H1 (cell line): ENCODE results near the gene GOLIM4. TPM values are rescaled to one million over a fixed set of nuclear protein-coding genes. Genes with fewer than 3 reads are reported as not detected.

Experiments
- CTCF ChIA-PET: fragments of 300-600 bp; sonication (Branson Sonifier 250); formaldehyde crosslinking; loops from one replicate; lab custom pipeline; 2021; ENCODE audit not compliant: partially characterized antibody; lab: Charles Lee
- POLR2A ChIA-PET: fragments of 300-600 bp; sonication (Branson Sonifier 250); formaldehyde crosslinking; loops from one replicate; lab custom pipeline; 2021; ENCODE audit warnings: inconsistent platforms; ENCODE audit not compliant: partially characterized antibody; lab: Charles Lee
- DNase-seq, 2 experiments: peaks; one replicate each; pipeline versions ENCODE4 v3.0.0 to v3.0.0-alpha.2; 2010 to 2022; ENCODE audit warnings: low spot score in 2 of 2, low read depth in 1 of 2, mixed read lengths in 1 of 2
- FAIRE-seq: peaks from 2 replicates; lab custom pipeline; 2011; peaks lifted over from hg19 to GRCh38; lab: Jason Lieb, UNC
- H2AFZ ChIP-seq: 2 replicates; pipeline ENCODE4 v1.8.1; 2012; ENCODE audit warnings: low read length, inconsistent platforms
- H2AK5ac ChIP-seq: 2 replicates; pipeline ENCODE4 v1.6.1; 2013; ENCODE audit warnings: low read depth, low read length
- H2BK120ac ChIP-seq: replicated peaks from 2 replicates; pipeline ENCODE3; 2013; ENCODE audit warnings: low read depth, low read length, inconsistent platforms
- H2BK12ac ChIP-seq: 2 replicates; pipeline ENCODE4 v1.6.1; 2013; ENCODE audit warnings: low read depth, low read length
- H2BK15ac ChIP-seq: 2 replicates; pipeline ENCODE4 v1.6.1; 2013; ENCODE audit warnings: low read length
- H2BK20ac ChIP-seq: 2 replicates; pipeline ENCODE4 v1.6.1; 2013; ENCODE audit warnings: low read length
- H2BK5ac ChIP-seq: 2 replicates; pipeline ENCODE4 v1.6.1; 2013; ENCODE audit warnings: low read depth, low read length
- H3K14ac ChIP-seq: 2 replicates; pipeline ENCODE4 v1.6.1; 2013; ENCODE audit warnings: inconsistent platforms; ENCODE audit not compliant: insufficient read length
- H3K18ac ChIP-seq: 2 replicates; pipeline ENCODE4 v1.6.1; 2013; ENCODE audit warnings: low read length; ENCODE audit errors: extremely low read depth
- H3K23ac ChIP-seq: 2 replicates; pipeline ENCODE4 v1.6.1; 2013; ENCODE audit warnings: inconsistent platforms; ENCODE audit not compliant: insufficient read length
- H3K23me2 ChIP-seq: 2 replicates; pipeline ENCODE4 v1.6.1; 2013; ENCODE audit warnings: low read depth, low read length
- H3K27ac ChIP-seq: 2 replicates; pipeline ENCODE4 v1.6.1; 2011; ENCODE audit warnings: low read depth, low read length, inconsistent platforms
- H3K27me3 ChIP-seq, 4 experiments: replicated peaks in 1 of 4; 1 replicate in 1 of 4; 2 replicates in 3 of 4; pipeline versions ENCODE4 v1.6.1 to v1.8.1; 2011 to 2013; ENCODE audit warnings: low read length in 3 of 4, mild to moderate bottlenecking in 3 of 4, inconsistent platforms in 2 of 4, mixed read lengths in 2 of 4, moderate library complexity in 1 of 4; ENCODE audit not compliant: control insufficient read depth in 3 of 4, insufficient read depth in 3 of 4; ENCODE audit errors: extremely low read depth in 1 of 4
- H3K36me3 ChIP-seq, 4 experiments: 2 replicates each; pipeline versions ENCODE4 v1.6.1 to v1.8.1; 2011 to 2013; ENCODE audit warnings: mild to moderate bottlenecking in 4 of 4, low read length in 3 of 4, moderate library complexity in 2 of 4, control low read depth in 1 of 4, inconsistent platforms in 1 of 4; ENCODE audit not compliant: insufficient read depth in 4 of 4, control insufficient read depth in 2 of 4
- H3K4ac ChIP-seq: replicated peaks from 2 replicates; pipeline ENCODE3; 2013; ENCODE audit warnings: low read length, low read depth, mixed read lengths, inconsistent platforms; ENCODE audit not compliant: insufficient read length
- H3K4me1 ChIP-seq, 4 experiments: replicated peaks in 1 of 4; 1 replicate in 1 of 4; 2 replicates in 3 of 4; pipeline versions ENCODE4 v1.6.1 to v1.8.1; 2011 to 2013; ENCODE audit warnings: low read length in 3 of 4, inconsistent platforms in 2 of 4, mixed read lengths in 1 of 4; ENCODE audit not compliant: insufficient read depth in 4 of 4, control insufficient read depth in 3 of 4
- H3K4me2 ChIP-seq, 2 experiments: 2 replicates each; pipeline versions ENCODE4 v1.6.1 to v1.8.1; 2011 to 2013; ENCODE audit warnings: low read depth in 2 of 2, low read length in 2 of 2, control low read depth in 1 of 2, inconsistent platforms in 1 of 2, mild to moderate bottlenecking in 1 of 2; ENCODE audit not compliant: insufficient read depth in 1 of 2
- H3K4me3 ChIP-seq, 4 experiments: fragments of 200-600, 300-600 bp in 1 of 4; sonication (generic), shearing (Covaris generic), sonication (Bioruptor Twin) in 1 of 4; 2 replicates each; pipeline versions ENCODE4 v1.5.1 to v1.8.1; 2011 to 2016; ENCODE audit warnings: low read length in 4 of 4, low read depth in 3 of 4, control low read depth in 2 of 4, inconsistent platforms in 2 of 4, mild to moderate bottlenecking in 2 of 4, mixed read lengths in 1 of 4, moderate library complexity in 1 of 4; ENCODE audit not compliant: insufficient read depth in 2 of 4; ENCODE audit errors: extremely low read depth in 1 of 4
- H3K56ac ChIP-seq: replicated peaks from 2 replicates; pipeline ENCODE3; 2013; ENCODE audit warnings: low read depth, mild to moderate bottlenecking, mixed read lengths, low read length, inconsistent platforms; ENCODE audit not compliant: insufficient read length
- H3K79me1 ChIP-seq: 2 replicates; pipeline ENCODE4 v1.6.1; 2013; ENCODE audit warnings: low read depth, low read length, control low read depth
- H3K79me2 ChIP-seq, 2 experiments: 2 replicates each; pipeline versions ENCODE4 v1.6.1 to v1.8.1; 2012 to 2013; ENCODE audit warnings: low read length in 2 of 2, mild to moderate bottlenecking in 2 of 2, inconsistent platforms in 1 of 2; ENCODE audit not compliant: insufficient read depth in 2 of 2, control insufficient read depth in 1 of 2
- H3K9ac ChIP-seq, 4 experiments: replicated peaks in 1 of 4; 1 replicate in 1 of 4; 2 replicates in 3 of 4; pipeline versions ENCODE4 v1.6.1 to v1.8.1; 2011 to 2013; ENCODE audit warnings: low read depth in 3 of 4, low read length in 3 of 4, control low read depth in 2 of 4, mild to moderate bottlenecking in 2 of 4, moderate library complexity in 2 of 4, inconsistent platforms in 1 of 4; ENCODE audit errors: extremely low read depth in 1 of 4
- H3K9me3 ChIP-seq, 2 experiments: 2 replicates each; pipeline versions ENCODE4 v1.6.1 to v1.8.1; 2012 to 2013; ENCODE audit warnings: mild to moderate bottlenecking in 2 of 2, moderate library complexity in 2 of 2, control low read depth in 1 of 2, inconsistent platforms in 1 of 2, low read depth in 1 of 2, low read length in 1 of 2, mixed read lengths in 1 of 2; ENCODE audit not compliant: insufficient read depth in 2 of 2
- H4K20me1 ChIP-seq, 2 experiments: replicated peaks in 1 of 2; 2 replicates each; pipeline versions ENCODE3 to v1.8.1; 2011 to 2013; ENCODE audit warnings: inconsistent platforms in 2 of 2, low read length in 2 of 2, mild to moderate bottlenecking in 1 of 2; ENCODE audit not compliant: insufficient read depth in 2 of 2, control insufficient read depth in 1 of 2
- H4K5ac ChIP-seq: 2 replicates; pipeline ENCODE4 v1.6.1; 2013; ENCODE audit warnings: low read length, low read depth, mixed read lengths, inconsistent platforms; ENCODE audit not compliant: insufficient read length
- H4K8ac ChIP-seq: 2 replicates; pipeline ENCODE4 v1.8.0; 2013; ENCODE audit warnings: mild to moderate bottlenecking, moderate library complexity, low read length, inconsistent platforms; ENCODE audit not compliant: insufficient read depth; ENCODE audit errors: extremely low read depth
- H4K91ac ChIP-seq: replicated peaks from 2 replicates; pipeline ENCODE3; 2013; ENCODE audit warnings: low read length, mixed read lengths, inconsistent platforms; ENCODE audit not compliant: insufficient read length
- ATF2 ChIP-seq: IDR thresholded peaks from 2 replicates; pipeline ENCODE4 v1.6.1; 2012; ENCODE audit warnings: low read length, inconsistent platforms
- BCL11A ChIP-seq, 2 experiments: IDR thresholded peaks; one replicate each; pipeline ENCODE4 v1.6.1; 2011; ENCODE audit warnings: low read depth in 2 of 2, low read length in 2 of 2, mild to moderate bottlenecking in 2 of 2
- BRCA1 ChIP-seq: IDR thresholded peaks from 2 replicates; pipeline ENCODE4 v1.6.1; 2012; ENCODE audit warnings: low read depth, low read length, improper control_type of control experiment
- CHD1 ChIP-seq: IDR thresholded peaks from 2 replicates; pipeline ENCODE4 v1.6.1; 2012; ENCODE audit warnings: low read depth, low read length, improper control_type of control experiment
- CREB1 ChIP-seq: IDR thresholded peaks from 2 replicates; pipeline ENCODE4 v1.6.1; 2012; ENCODE audit warnings: inconsistent platforms
- JUND ChIP-seq: IDR thresholded peaks from 2 replicates; pipeline ENCODE4 v1.6.1; 2011; ENCODE audit warnings: mild to moderate bottlenecking, improper control_type of control experiment, low read length
- PHF8 ChIP-seq: fragments of 200-600 bp; sonication (generic); conservative IDR thresholded peaks from 2 replicates; pipeline ENCODE4 v1.7.1; 2012; ENCODE audit warnings: low read depth, mild to moderate bottlenecking, inconsistent platforms, low read length, moderate library complexity
- POLR2AphosphoS5 ChIP-seq: IDR thresholded peaks from 2 replicates; pipeline ENCODE4 v1.6.1; 2011; ENCODE audit warnings: low read depth, low read length
- RAD21 ChIP-seq, 2 experiments: IDR thresholded peaks in 1 of 2; conservative IDR thresholded peaks in 1 of 2; 2 replicates each; pipeline ENCODE4 v1.6.1; 2011; ENCODE audit warnings: low read depth in 2 of 2, low read length in 2 of 2, improper control_type of control experiment in 1 of 2, inconsistent platforms in 1 of 2, mild to moderate bottlenecking in 1 of 2, moderate library complexity in 1 of 2
- RFX5 ChIP-seq: IDR thresholded peaks from 2 replicates; pipeline ENCODE4 v1.6.1; 2011; ENCODE audit warnings: low read depth, low read length, improper control_type of control experiment, borderline replicate concordance
- SUZ12 ChIP-seq: fragments of 200-600 bp; sonication (generic); IDR thresholded peaks from 2 replicates; pipeline ENCODE4 v1.6.1; 2012; ENCODE audit warnings: mild to moderate bottlenecking, inconsistent platforms, low read length, moderate library complexity, mixed read lengths
- USF2 ChIP-seq: IDR thresholded peaks from 2 replicates; pipeline ENCODE4 v1.6.1; 2011; ENCODE audit warnings: low read length, improper control_type of control experiment
- WGBS, 2 experiments: shearing (Covaris generic) in 1 of 2; methylation state at CpG; one replicate each; pipeline versions ENCODE4 v1.1.6 to v1.1.7; 2013 to 2015; ENCODE audit warnings: low lambda C conversion rate in 2 of 2, mixed read lengths in 2 of 2, inconsistent platforms in 1 of 2, low coverage in 1 of 2, missing lambda C conversion rate in 1 of 2; ENCODE audit not compliant: insufficient replicate concordance in 2 of 2, insufficient coverage in 1 of 2, insufficient read length in 1 of 2; ENCODE audit errors: extremely low coverage in 1 of 2, missing lambda C conversion rate in 1 of 2; 5-methylcytosine and 5-hydroxymethylcytosine counted together
- polyA plus RNA-seq, 7 experiments: library from polyadenylated mRNA; depleted of rRNA in 3 of 7; stranded (reverse) in 5 of 7; unstranded in 2 of 7; fragments of >200 nt in 5 of 7; fragments of 200-250 nt in 2 of 7; gene quantifications; 1 replicate in 5 of 7; 2 replicates in 1 of 7; 4 replicates in 1 of 7; pipeline versions ENCODE4 v1.2.1 to v1.2.3, GENCODE V29; 2011 to 2013; ENCODE audit warnings: missing spikeins in 2 of 7, mixed read lengths in 2 of 7
- total RNA-seq: library from RNA; stranded (reverse); fragmentation: NEBNext Ultra II Directional; extraction: Animal tissue kit (Norgen Biotek cat#: 25700); gene quantifications from 2 replicates; pipeline ENCODE4 v1.2.1, GENCODE V29; 2021

Gene GOLIM4
- total and polyA plus RNA-seq, 2 of the 8 experiments (the other 6 are each of a cell fraction or from before 2014, with no cell fraction given): 5.6 to 29.7 TPM

GRCh38 chr3:168117059-168117458, 21.3 kb upstream of the GOLIM4 start:
- CTCF ChIA-PET: no interaction called here
- H2AFZ ChIP-seq: no peak overlapping the region
- no peak for TF ChIP-seq SUZ12
- no peak for TF ChIP-seq RAD21 (IDR thresholded peaks at IDR 0.05 in 1 of 2, conservative IDR thresholded peaks at IDR 0.05 in 1 of 2; ENCODE audit: low read depth in 2 of 2, low read length in 2 of 2)
- TF ChIP-seq USF2: no peak
- TF ChIP-seq CREB1: no peak
- no peak for TF ChIP-seq BCL11A (IDR thresholded peaks at IDR 0.05; ENCODE audit: low read depth in 2 of 2, low read length in 2 of 2)
- TF ChIP-seq RFX5: no peak
- TF ChIP-seq POLR2AphosphoS5: no peak
- no peak for TF ChIP-seq CHD1
- TF ChIP-seq BRCA1: no peak
- no peak for TF ChIP-seq JUND
- TF ChIP-seq PHF8: no peak
- TF ChIP-seq ATF2: no peak

More at GRCh38 chr3:168117059-168117458, 21.3 kb upstream of the GOLIM4 start:
- Histone ChIP-seq H2AK5ac (no peak overlapping the region), H4K5ac (no peak overlapping the region), H3K4me1 (no peaks in the 10 kb centered on the region), H4K91ac (no peak overlapping the region), H2BK12ac (no peak overlapping the region), H3K79me2 (no peaks in the 10 kb centered on the region), H3K23me2 (no peaks in the 10 kb centered on the region), H3K23ac (no peak overlapping the region), H3K9ac (no peak overlapping the region), H3K4me2 (no peak overlapping the region), H4K8ac (no peak overlapping the region), H3K4me3 (no peak overlapping the region), H3K56ac (no peak overlapping the region), H3K79me1 (no peaks in the 10 kb centered on the region), H3K9me3 (no peaks in the 10 kb centered on the region), H3K4ac (no peak overlapping the region), H2BK15ac (no peak overlapping the region), H3K36me3 (no peaks in the 10 kb centered on the region), H3K27me3 (no peaks in the 10 kb centered on the region), H2BK120ac (no peak overlapping the region), H3K27ac (no peak overlapping the region), H2BK5ac (no peak overlapping the region), H3K18ac (no peak overlapping the region), H2BK20ac (no peak overlapping the region), H4K20me1 (no peaks in the 10 kb centered on the region), H3K14ac (no peak overlapping the region)
- POLR2A ChIA-PET: no interaction called here
- FAIRE-seq (no peak), DNase-seq (no peak)
- 84% methylated on average over 3 of the region's 3 CpGs; no CpG with 5 or more reads in 1 of the 2 experiments for WGBS, 2 experiments
